ENCODE data around the gene MSH5.

The MSH5 gene

GRCh38 chr6:31785475-31785874 lies 45.7 kb downstream of the MSH5 start:
- TF ChIP-seq, protein P1, sequence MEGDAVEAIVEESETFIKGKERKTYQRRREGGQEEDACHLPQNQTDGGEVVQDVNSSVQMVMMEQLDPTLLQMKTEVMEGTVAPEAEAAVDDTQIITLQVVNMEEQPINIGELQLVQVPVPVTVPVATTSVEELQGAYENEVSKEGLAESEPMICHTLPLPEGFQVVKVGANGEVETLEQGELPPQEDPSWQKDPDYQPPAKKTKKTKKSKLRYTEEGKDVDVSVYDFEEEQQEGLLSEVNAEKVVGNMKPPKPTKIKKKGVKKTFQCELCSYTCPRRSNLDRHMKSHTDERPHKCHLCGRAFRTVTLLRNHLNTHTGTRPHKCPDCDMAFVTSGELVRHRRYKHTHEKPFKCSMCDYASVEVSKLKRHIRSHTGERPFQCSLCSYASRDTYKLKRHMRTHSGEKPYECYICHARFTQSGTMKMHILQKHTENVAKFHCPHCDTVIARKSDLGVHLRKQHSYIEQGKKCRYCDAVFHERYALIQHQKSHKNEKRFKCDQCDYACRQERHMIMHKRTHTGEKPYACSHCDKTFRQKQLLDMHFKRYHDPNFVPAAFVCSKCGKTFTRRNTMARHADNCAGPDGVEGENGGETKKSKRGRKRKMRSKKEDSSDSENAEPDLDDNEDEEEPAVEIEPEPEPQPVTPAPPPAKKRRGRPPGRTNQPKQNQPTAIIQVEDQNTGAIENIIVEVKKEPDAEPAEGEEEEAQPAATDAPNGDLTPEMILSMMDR (IDR thresholded peaks at IDR 0.05; ENCODE audit: insufficient read depth, low read length, poor library complexity, severe bottlenecking) = no peak
- TF ChIP-seq EZH2phosphoT487 (conservative IDR thresholded peaks at IDR 0.05; ENCODE audit: low read length) = no peak
- H3K4me3 ChIP-seq (ENCODE audit: insufficient read depth, low read length, poor library complexity, severe bottlenecking) = no peak overlapping the region
- no peaks in the 10 kb centered on the region for H3K9me3 ChIP-seq (ENCODE audit: insufficient read depth, low read length)
- no peaks in the 10 kb centered on the region for H3K9me2 ChIP-seq (replicated peaks; ENCODE audit: insufficient read depth, low read length)
- H2AFZ ChIP-seq (ENCODE audit: low read depth, low read length, severe bottlenecking) = no peak overlapping the region
- peaks cover 4% of the 10 kb centered on the region; the same call in 1 of the 2 replicates for H4K20me1 ChIP-seq (ENCODE audit: low read depth, low read length)
- peaks cover 10% of the 10 kb centered on the region; the same call in 1 of the 2 replicates for H3F3A ChIP-seq (ENCODE audit: insufficient read depth)
- no peak overlapping the region for H3K4me2 ChIP-seq (ENCODE audit: low read depth, low read length, poor library complexity, severe bottlenecking)
- H3K27me3 ChIP-seq (ENCODE audit: low read length) = no peaks in the 10 kb centered on the region
- H3K79me2 ChIP-seq (ENCODE audit: insufficient read depth, low read length) = no peaks in the 10 kb centered on the region; the same call in 1 of the 2 replicates
- H3K36me3 ChIP-seq (ENCODE audit: low read length) = peaks cover 20% of the 10 kb centered on the region
- no peak overlapping the region for H3K27ac ChIP-seq (ENCODE audit: low read depth, low read length)
- no peak overlapping the region for H3K9ac ChIP-seq (ENCODE audit: low read length)

GRCh38 chr6:31791324-31792089 lies 51.7 kb downstream of the MSH5 start:
- TF ChIP-seq, protein P1 (IDR thresholded peaks at IDR 0.05; ENCODE audit: insufficient read depth, low read length, poor library complexity, severe bottlenecking) = peak; percentile 85
- no peak for TF ChIP-seq EZH2phosphoT487 (conservative IDR thresholded peaks at IDR 0.05; ENCODE audit: low read length)
- Histone ChIP-seq H3K9me3 (ENCODE audit: insufficient read depth, low read length) (no peaks in the 10 kb centered on the region), H3K9me2 (replicated peaks; ENCODE audit: insufficient read depth, low read length) (no peaks in the 10 kb centered on the region), H3K27me3 (ENCODE audit: low read length) (no peaks in the 10 kb centered on the region), H3K27ac (ENCODE audit: low read depth, low read length) (no peak overlapping the region), H4K20me1 (ENCODE audit: low read depth, low read length) (peaks cover 4% of the 10 kb centered on the region; the same call in 1 of the 2 replicates), H2AFZ (ENCODE audit: low read depth, low read length, severe bottlenecking) (no peak overlapping the region), H3K79me2 (ENCODE audit: insufficient read depth, low read length) (peaks cover 32% of the 10 kb centered on the region), H3K4me2 (ENCODE audit: low read depth, low read length, poor library complexity, severe bottlenecking) (no peak overlapping the region), H3K4me3 (ENCODE audit: insufficient read depth, low read length, poor library complexity, severe bottlenecking) (no peak overlapping the region), H3K9ac (ENCODE audit: low read length) (no peak overlapping the region), H3F3A (ENCODE audit: insufficient read depth) (peaks cover 39% of the 10 kb centered on the region), H3K36me3 (ENCODE audit: low read length) (peaks cover 24% of the 10 kb centered on the region)

GRCh38 chr6:31792090-31792374 lies 52.2 kb downstream of the MSH5 start:
- no peak overlapping the region for H3K4me2 ChIP-seq (ENCODE audit: low read depth, low read length, poor library complexity, severe bottlenecking)
- H3K9ac ChIP-seq (ENCODE audit: low read length) = no peak overlapping the region
- no peaks in the 10 kb centered on the region for H3K9me3 ChIP-seq (ENCODE audit: insufficient read depth, low read length)
- no peak overlapping the region for H3K4me3 ChIP-seq (ENCODE audit: insufficient read depth, low read length, poor library complexity, severe bottlenecking)
- peaks cover 32% of the 10 kb centered on the region for H3K79me2 ChIP-seq (ENCODE audit: insufficient read depth, low read length)
- TF ChIP-seq EZH2phosphoT487 (conservative IDR thresholded peaks at IDR 0.05; ENCODE audit: low read length) = no peak
- TF ChIP-seq, protein P1 (IDR thresholded peaks at IDR 0.05; ENCODE audit: insufficient read depth, low read length, poor library complexity, severe bottlenecking) = no peak
- peaks cover 4% of the 10 kb centered on the region; the same call in 1 of the 2 replicates for H4K20me1 ChIP-seq (ENCODE audit: low read depth, low read length)
- no peaks in the 10 kb centered on the region for H3K9me2 ChIP-seq (replicated peaks; ENCODE audit: insufficient read depth, low read length)
- H2AFZ ChIP-seq (ENCODE audit: low read depth, low read length, severe bottlenecking) = no peak overlapping the region
- H3F3A ChIP-seq (ENCODE audit: insufficient read depth) = peaks cover 44% of the 10 kb centered on the region
- H3K27ac ChIP-seq (ENCODE audit: low read depth, low read length) = no peak overlapping the region
- H3K36me3 ChIP-seq (ENCODE audit: low read length) = peaks cover 20% of the 10 kb centered on the region
- no peaks in the 10 kb centered on the region for H3K27me3 ChIP-seq (ENCODE audit: low read length)

All from SU-DHL-6 (cell line).